GM20431 (cell line): ENCODE measurements around the gene ADAM17.
"Not testable (repeated sequence)": the region's sequence is repeated elsewhere in the genome, so short reads cannot be mapped to it uniquely, and the experiment has no call there.

Experiments used
- in situ Hi-C: fragments of 300-500 bp; cut with MseI, MboI; formaldehyde crosslinking; loops from one replicate; pipeline ENCODE4 v1.15.0; 2020; ENCODE audit warnings: low sequenced_read_pairs; ENCODE audit not compliant: unreplicated experiment

Gene ADAM17

GRCh38 chr2:9527995-9528787, 27.4 kb downstream of the ADAM17 start:
- in situ Hi-C loops, result no loop called here

DNA sequence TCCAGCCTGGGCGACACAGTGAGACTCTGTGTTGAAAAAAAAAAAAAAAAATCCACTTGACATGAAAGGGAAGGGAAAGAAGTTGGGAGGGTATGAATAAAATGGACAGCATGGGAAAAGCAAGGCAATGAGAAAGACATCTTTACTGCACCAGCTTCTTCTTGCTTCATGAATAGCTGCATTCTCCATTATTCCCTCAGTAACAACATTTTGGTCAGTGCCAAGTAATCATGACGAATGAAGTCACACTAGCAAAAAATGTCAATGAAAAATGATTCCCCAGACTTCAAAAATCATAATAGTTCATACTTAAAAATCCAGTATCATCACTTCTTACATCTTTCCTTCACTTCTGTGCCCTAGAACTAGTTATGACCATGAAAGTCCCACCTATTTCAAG, 30.4 kb downstream of the ADAM17 start:
- in situ Hi-C loops, result no loop called here

DNA sequence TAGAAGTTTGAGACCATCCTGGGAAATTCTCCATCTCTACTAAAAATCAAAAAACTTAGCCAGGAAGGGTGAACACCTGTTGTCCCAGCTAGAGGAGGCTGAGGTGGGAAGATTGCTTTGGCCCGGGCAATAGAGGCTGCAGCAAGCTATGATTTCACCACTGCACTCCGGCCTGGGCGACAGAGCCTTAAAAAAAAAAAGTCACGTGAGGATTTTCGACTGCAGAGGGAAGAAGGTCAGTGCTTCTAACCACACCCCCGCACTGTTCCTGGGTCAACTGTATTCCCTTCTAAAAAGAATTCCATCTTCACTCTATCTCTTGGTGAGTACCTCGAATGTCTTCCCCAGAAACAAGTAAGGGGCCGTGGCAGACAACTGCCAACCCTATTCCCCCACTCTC, 31.3 kb downstream of the ADAM17 start:
- in situ Hi-C loops, result no loop called here

- in situ Hi-C loops, result no loop called here
These were observed 36.4 kb downstream of the ADAM17 start for GRCh38 chr2:9519250-9519649.

DNA sequence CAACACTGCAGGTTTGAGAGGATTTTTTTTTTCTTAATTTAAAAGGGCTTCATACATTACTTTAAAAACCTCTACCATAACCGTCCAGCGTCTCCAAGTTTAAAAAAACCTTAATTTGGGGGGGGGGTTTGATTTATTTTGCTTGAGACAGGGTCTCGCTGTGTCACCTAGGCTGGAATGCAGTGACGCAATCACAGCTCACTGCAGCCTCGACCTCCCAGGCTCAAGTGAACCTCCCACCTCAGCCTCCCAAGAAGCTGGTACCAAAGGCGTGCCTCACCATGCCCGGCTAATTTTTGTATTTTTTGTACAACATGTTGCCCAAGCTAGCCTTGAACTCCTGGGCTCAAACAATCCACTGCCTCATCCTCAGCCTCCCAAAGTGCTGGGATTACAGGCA, 36.9 kb downstream of the ADAM17 start:
- in situ Hi-C loops, result no loop called here

DNA sequence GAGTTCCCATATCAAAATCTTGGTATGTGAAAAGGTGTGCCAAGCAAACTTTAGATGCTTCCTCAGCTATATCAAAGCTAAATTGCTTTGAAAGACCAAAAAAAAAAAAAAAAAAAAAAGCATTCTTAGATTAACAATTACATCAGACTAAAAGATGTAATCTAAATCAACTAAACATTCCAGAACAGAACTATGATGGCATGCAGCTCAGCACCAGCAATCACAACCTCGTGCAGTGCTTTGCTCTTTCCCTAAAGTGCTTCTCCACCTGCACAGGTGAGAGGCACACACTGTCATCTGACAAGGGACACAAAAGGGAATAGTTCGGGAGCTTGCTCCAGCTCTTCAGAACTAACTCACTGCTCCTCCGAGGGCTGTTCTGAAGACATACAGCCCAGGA, 37.5 kb downstream of the ADAM17 start:
- in situ Hi-C loops, result no loop called here

GRCh38 chr2:9517118-9517782, 38.4 kb downstream of the ADAM17 start:
- in situ Hi-C loops, result no loop called here

- in situ Hi-C loops, result not testable (repeated sequence)
These were observed 41.7 kb downstream of the ADAM17 start for GRCh38 chr2:9513946-9514345.

DNA sequence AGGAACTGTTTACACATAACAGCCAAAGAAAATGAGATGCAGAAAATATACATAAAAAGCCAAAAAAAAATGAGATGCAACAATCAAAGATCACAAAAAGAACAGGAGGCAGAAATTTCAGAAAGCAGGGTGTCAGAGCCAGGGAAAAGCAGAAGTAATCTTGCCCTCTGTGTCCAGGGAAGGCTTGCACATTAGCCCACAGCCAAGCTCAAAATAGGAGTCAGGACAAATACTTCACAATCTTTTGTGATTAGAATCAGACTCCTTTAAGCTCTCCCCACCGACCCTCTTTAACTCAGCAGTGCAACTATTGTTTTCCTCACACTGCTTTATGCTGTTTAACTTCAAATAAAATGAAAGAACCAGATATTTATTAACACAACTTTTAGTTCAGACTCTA, 46.7 kb downstream of the ADAM17 start:
- in situ Hi-C loops, result no loop called here

DNA sequence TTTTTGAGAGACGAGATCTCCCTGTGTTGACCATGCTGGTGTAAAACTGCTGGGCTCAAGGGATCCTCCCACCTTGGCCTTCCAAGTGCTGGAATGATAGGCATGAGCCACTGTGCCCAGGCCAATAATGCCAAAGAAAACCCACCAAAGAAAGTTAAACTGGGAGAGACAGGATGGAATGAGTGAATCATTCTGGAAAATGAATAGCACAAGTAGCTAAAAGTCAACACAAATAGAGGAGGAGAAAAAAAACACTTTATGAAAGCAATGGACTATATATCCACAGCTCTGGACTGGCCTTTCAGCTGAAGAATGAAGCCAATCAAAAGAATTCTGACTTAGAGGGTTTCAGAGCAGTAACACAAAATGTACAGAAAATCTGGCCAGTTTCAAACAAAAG, 57.4 kb downstream of the ADAM17 start:
- in situ Hi-C loops, result no loop called here

- in situ Hi-C loops, result no loop called here
These were observed 58.6 kb downstream of the ADAM17 start for GRCh38 chr2:9497017-9497416.

DNA sequence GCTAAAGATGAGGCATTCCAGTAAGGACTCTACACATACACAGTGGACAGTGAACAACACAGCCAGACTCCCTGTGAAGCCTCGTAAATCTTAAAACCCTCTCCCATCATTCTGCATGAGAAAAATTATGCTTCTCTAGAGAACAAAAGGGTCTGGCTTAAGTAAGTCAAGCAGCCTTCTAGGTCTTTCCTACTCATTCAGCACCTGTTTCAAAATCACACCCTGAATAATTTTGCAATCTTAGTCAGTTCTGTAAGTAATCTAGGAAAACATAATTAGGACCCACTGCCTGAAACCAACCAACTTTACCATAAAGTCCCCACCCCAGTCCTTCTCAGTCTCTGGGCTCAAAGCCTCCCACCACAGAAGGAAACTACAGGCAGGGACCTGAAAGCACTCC, 61.5 kb downstream of the ADAM17 start:
- in situ Hi-C loops, result no loop called here

GRCh38 chr2:9493478-9493877, 62.2 kb downstream of the ADAM17 start:
- in situ Hi-C loops, result no loop called here

- in situ Hi-C loops, result no loop called here
These were observed 62.7 kb downstream of the ADAM17 start for GRCh38 chr2:9492927-9493326.

GRCh38 chr2:9490789-9491188, 64.8 kb downstream of the ADAM17 start:
- in situ Hi-C loops, result no loop called here

- in situ Hi-C loops, result no loop called here
These were observed 66.8 kb downstream of the ADAM17 start for GRCh38 chr2:9488583-9489547.

GRCh38 chr2:9484533-9484932, 71.1 kb downstream of the ADAM17 start:
- in situ Hi-C loops, result no loop called here

DNA sequence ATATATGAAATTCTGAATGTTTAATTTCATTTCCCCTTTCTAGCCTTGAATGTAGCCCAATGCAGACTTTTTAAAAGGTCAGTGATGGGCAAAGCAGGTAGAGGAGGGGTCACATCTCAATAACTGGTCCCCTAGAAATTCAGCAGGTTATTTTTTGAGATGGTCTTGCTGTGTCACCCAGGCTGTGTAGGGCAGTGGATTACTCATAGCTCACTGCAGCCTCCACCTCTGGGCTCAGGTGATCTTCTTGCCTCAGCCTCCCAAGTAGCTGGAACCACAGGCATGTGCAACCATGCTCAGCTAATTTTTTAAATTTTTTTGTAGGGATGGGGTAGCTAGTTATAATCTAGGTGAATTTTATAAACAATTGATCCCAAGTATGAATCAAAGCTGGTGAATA, 72.5 kb downstream of the ADAM17 start:
- in situ Hi-C loops, result no loop called here

GRCh38 chr2:9480157-9480556, 75.5 kb downstream of the ADAM17 start:
- in situ Hi-C loops, result no loop called here

GRCh38 chr2:9478526-9478925, 77.1 kb downstream of the ADAM17 start:
- in situ Hi-C loops, result no loop called here

- in situ Hi-C loops, result no loop called here
These were observed 77.7 kb downstream of the ADAM17 start for GRCh38 chr2:9477914-9478313.
